ENCODE results near the gene OGA.
A peak's percentile ranks its signal among the peaks of the same experiment; 100 is the strongest.

The OGA gene

GRCh38 chr10:101818119-101818871, at the start of gene OGA:
OGA (minus strand) TSS chr10:101818444; CDS start chr10:101818022, 422 bp downstream.
- peak; percentile 99 for DNase-seq

GRCh38 chr10:101867931-101868330, 49.7 kb upstream of the OGA start:
- no peak for DNase-seq

GRCh38 chr10:101859530-101859929, 41.3 kb upstream of the OGA start:
- no peak for DNase-seq

DNA sequence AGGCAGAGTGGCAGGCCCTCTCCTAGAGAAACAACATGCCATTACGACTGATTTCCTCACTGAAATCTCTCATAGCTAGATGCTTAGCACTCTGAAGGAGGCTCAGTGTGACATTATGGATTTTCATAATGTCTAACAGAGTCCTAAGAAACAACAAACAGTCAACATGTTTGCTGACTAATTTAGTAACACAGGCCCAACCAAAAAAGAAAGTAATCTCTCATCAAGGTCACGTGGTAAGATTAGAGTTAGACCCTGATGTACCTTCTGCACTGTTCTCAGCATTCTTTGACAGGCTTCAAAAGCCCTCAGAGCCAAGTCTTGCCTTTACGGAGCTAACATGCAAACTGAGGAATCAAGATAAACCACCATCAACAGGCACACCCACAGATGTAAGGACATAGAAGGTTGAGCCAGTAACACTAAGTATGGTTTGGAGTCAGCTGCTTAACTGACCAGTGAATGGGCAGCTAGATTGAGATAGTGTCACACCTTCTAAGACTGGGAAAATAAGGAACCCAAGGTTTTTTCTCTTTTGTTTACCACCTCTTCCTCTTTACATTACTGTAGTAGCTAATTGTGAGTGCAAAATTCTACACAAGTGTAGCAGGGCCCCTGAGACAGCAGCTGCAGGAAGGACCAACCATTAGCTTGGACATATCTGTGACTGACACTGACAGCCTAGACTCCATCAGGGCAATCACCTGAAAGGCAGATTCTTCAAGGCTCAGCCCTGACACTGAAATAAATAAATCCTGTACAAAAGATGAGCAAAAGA, 40.7 kb upstream of the OGA start:
- no peak for DNase-seq

DNA sequence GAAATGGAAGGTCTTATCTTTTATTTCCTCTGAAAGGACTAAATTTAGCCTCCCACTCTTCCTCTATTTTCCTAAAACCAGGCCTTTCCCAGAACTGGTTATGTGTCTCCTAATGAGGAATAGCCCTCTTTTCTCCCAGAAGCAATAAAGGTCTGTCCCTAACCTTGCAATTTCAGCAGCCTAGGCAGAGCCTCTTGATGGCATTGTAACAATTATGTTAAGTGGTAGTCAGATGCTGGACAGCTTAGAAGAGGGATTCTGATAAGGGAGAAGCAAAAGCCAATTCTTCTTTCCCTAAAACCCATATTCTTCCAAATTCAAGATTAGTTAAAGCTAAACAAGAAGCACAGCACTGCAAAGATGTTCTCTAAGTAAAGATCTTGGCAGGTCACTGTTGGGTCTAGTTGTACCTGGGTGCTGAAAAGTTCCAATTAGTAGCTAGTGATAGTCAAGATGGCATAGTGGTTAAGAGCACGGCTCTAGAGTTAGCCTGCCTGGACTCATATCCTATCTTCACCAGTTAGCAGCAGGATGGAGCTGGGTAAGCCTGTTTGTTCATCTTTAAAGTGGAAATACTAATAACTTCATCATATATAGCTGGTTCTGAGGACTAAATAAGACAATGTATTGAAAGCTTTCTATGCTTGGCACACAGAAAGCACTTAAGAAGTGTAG, 39.7 kb upstream of the OGA start:
- no peak for DNase-seq

DNA sequence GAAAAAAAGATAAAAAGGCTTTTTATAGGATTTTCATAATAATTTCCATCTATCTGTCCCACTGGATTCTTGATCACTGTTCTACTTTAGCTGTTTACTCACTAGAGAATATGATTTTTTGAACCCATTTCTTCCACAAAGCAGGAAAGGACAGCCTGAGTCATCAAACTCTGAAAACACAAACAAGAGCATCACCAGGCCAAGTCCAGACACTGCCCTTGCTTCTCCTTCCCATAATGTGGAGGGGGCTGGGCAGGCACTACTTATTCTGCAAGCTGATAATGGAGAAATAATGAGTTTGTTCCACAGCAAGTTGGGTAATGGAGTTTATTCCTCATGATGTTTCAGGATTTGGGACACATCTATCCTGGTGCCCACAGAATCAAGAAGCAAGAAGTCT, 38.4 kb upstream of the OGA start:
- DNase-seq = no peak

DNA sequence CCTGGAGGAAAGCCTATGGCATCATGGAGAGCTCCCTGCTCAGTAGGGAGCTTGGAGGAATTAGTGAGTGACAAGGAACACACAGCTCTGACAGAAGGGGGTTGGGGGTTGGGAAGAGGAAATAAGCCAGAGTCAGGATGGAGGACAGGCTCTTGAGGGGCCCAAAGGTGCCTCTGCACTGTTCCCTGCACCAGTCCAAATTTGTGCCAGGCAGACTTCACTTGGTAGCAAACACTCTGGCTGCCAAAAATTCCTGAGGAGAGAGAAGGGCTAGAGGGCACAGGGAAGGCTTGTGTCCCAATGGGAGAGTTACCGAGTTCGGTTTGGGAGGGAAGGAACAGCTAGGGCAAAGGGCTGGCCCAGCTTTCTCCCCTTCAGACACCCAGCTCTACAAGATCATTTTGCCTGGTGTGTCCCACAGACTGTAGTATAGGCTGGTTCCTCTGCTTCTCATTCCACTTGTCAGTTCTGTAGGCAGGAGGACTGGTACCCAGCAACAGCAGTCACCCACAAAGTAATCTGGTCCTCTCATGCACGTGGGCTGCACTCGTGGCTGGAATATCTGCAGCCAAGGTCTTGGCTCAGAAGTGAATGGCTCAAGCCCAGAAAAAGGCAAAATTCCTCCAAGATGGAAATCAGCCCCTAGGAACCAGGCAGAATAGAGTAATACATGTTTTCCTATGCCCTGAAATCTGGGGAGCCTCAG, 33.3 kb upstream of the OGA start:
- no peak for DNase-seq

DNA sequence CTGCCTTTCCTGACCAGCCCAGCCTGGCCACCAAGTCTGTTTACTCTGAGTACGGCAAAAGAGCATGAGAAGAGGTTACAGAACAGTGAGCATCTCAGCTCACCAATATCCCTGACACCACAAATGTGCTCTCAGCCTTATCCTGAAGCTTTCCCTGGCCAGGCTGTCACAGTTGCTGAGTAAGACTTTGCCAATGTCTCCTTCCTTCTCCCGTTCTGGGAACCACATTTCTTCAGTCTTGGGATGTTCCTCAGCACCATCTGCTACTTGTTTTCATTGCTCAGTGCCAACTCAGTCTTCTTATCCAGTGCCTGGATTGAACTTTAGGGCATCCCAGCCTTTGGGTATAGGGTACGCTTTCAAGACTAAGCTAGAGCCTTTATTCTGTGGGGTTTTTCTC, 32.5 kb upstream of the OGA start:
- no peak for DNase-seq

- no peak for DNase-seq
These were observed 30.7 kb upstream of the OGA start for GRCh38 chr10:101848894-101849351.

GRCh38 chr10:101848408-101848807, 30.2 kb upstream of the OGA start:
- no peak for DNase-seq

GRCh38 chr10:101845893-101846292, 27.6 kb upstream of the OGA start:
- no peak for DNase-seq

- DNase-seq = peak; percentile 68
These were observed 25.1 kb upstream of the OGA start, which contains the start of gene KCNIP2 for GRCh38 chr10:101843032-101844021. KCNIP2 (minus strand) TSS chr10:101843800; CDS start chr10:101843568, 232 bp downstream.

DNA sequence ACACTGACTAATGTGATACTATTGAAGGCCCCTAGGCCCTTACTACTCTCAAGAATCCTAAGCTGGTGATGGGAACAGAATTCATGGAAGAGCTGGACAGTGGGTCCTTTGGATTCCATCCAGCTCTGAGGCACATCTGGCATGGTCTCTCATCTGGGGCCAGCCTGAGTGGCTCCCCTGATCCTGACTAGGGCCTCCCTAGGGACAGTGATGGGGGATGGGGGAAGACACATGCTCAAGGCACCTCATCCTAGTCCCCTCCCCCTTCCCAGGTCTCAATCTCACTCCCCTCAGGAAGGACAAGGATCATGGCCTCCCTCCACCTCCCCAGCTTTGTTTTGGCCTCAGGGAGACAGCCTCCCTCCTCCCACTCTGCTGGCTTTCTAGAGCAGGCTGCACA, 23.6 kb upstream of the OGA start:
- no peak for DNase-seq

- peak; percentile 62 for DNase-seq
These were observed 22.7 kb upstream of the OGA start for GRCh38 chr10:101840741-101841453.

DNA sequence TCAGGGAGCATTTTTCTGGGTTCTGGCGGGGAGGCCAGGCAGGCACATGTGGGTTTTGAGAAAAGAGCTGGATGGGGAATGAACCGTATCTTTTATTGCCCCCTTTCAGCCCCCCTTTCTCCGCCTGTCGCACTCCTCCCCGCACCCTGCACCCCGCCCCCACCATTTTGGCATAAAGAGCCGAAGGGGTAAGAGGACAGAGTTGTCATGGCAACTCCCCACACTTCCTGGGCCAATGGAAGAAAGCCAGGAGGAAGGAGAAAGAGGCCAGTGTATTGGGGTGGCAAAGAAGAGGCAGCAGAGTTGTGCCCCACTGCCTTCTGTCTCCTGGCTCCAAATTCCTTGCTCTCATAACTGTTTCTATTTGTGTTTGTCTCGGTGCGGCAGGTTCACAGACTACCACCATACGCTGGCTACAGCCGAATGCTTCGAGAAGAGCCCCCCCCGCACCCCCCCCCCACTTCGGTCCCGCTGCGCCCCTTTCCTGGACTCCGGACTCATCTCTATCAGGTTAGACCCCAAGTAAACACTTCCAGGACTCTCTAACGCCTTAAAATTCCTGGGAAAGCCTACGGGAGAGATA, 21.9 kb upstream of the OGA start:
- peak; percentile 4 for DNase-seq

DNA sequence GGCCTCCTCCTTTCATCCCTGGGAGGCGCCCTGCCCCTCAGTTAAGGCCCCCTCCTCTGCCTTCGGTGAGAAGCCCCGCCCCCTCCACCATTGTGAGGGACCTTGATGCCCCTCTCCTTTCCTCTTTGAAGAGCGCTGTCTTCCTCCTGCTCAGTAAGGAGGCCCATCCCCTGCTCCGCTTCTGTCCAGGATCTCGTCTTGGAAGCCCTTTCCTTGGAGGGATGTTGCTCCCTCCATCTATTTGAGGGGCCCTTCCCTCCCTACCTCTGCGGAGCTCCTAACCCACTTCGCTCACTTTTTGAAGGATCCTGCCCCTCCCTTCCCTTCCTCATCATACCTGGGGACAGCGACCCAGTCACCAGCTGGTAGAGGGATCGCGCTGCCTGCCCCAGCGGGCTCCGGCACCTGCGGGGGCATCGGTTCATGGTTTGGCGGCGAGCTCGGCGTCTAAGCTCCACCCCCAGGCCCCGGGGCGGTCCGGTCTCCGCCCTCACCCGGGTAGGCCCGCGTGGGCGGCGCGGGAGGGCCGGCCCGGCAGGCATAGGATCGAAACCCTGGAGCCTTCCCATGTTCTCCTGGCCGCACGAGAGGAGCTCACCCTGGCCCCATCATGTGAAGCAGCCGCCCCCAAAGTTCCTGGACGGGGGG, 21.3 kb upstream of the OGA start:
- no peak for DNase-seq

DNA sequence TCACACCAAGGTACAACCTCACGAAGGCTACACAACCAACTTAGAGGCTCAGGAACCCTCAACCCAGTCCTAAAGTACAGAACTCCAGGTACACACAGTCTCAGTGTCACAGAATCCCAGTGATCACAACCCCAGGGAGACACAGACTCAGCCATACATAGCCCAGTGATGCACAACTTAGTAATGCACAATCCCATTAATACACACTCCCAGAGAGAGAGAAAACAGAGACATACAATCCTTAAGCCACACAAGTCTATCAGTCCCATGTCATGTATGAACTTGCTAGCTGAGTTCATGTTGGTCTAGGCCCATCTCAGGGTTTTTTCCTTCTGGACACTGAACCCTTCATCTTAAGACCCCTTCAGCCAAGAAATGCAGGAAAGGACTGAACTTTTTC, 20.8 kb upstream of the OGA start:
- DNase-seq = no peak

GRCh38 chr10:101838416-101838970, 20.2 kb upstream of the OGA start:
- DNase-seq = no peak

DNA sequence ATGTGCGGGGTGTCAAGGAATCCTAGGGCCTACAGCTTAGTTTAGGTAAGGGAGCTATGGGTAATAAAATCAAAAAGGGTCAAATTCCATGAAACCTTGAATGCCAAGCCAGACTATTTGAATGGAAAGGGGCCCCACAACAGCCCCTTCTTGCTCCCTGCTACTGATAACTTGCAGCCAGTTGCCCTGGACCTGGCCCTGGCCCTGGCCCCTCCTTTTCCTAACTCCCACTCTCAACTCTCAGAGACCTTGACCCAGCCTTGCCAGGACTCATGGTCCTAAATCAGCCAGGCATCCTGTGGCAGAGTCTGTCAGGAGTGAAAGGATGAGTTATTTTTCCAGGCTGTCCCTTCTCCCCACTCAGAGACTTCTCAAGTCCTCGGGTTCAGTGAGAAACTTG, 19.5 kb upstream of the OGA start:
- DNase-seq = no peak

GRCh38 chr10:101835362-101835761, 17.1 kb upstream of the OGA start:
- no peak for DNase-seq

Measured in NCI-H1436 (cell line).